Activated effector memory CD4-positive, alpha-beta T cell treated with Interleukin-2 at 50 U/mL for 16 hours (primary cell): ENCODE measurements around the gene CTR9.

ENCODE experiments used
- DNase-seq: peaks from one replicate; pipeline ENCODE4 v3.0.0-alpha.2; 2020

CTR9 gene

DNA sequence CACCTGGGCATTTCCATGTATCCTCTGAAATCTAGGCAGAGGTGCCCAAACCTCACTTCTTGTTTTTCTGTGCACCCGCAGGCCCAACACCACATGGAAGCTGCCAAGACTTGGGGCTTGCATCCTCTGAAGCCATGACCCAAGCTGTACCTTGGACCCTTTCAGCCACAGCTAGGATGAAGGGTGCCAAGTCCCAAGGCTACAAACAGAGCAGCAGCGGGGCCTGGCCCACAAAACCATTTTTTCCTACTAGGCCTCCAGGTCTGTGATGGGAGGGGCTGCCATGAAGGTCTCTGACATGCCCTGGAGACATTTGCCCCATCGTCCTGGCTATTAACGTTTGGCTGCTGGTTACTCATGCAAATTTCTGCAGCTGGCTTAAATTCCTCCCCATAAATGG is 78.1 kb downstream of the CTR9 start:
- no peak for DNase-seq
